ENCODE data around the gene VMP1. TPM values are rescaled to one million over a fixed set of nuclear protein-coding genes. Genes with fewer than 3 reads are reported as not detected.
"Not testable (repeated sequence)": the region's sequence is repeated elsewhere in the genome, so short reads cannot be mapped to it uniquely, and the experiment has no call there.

VMP1 gene
- total and polyA plus RNA-seq, 2 donors from 2014 or later = 96.4 to 338 TPM

GRCh38 chr17:59839651-59840328, 132.3 kb downstream of the VMP1 start:
- intact Hi-C loops (cut with DNase I) = no loop called here
- H3K27me3 ChIP-seq (ENCODE audit: control insufficient read depth, insufficient read depth, low read length) = no peaks in the 10 kb centered on the region
- peaks cover 0 to 24% (median 16%) of the 10 kb centered on the region in 3 donors for H3K36me3 ChIP-seq (ENCODE audit: control insufficient read depth in 2 of 3, insufficient read depth in 3 of 3, low read length in 3 of 3)
- peak overlapping the region; percentile 30 to 98 (median 91) for H3K4me3 ChIP-seq (ENCODE audit: low read length in 3 of 3)
- DNase-seq (peak in 1 of 5 donors; percentile 55), FAIRE-seq (no peak)
- no peak for TF ChIP-seq CTCF (IDR thresholded peaks at IDR 0.05; ENCODE audit: borderline replicate concordance, extremely low read depth, insufficient read depth)
- H3K27ac ChIP-seq (ENCODE audit: low read depth in 2 of 2, low read length in 2 of 2) = peak overlapping the region; percentile 97 to 99
- peak overlapping the region; percentile 12 to 99 (median 98) for H3K9ac ChIP-seq (ENCODE audit: low read length in 3 of 3)
- peaks cover 0 to 3% (median 0%) of the 10 kb centered on the region in 3 donors for H3K4me1 ChIP-seq (ENCODE audit: control insufficient read depth in 2 of 3, insufficient read depth in 2 of 3, low read depth in 1 of 3, low read length in 3 of 3)
- no peaks in the 10 kb centered on the region for H3K9me3 ChIP-seq (ENCODE audit: control insufficient read depth in 2 of 3, insufficient read depth in 1 of 3, low read length in 3 of 3)

- Histone ChIP-seq H3K27ac (ENCODE audit: low read depth in 2 of 2, low read length in 2 of 2) (peak overlapping the region; percentile 97 to 99), H3K27me3 (ENCODE audit: control insufficient read depth, insufficient read depth, low read length) (no peaks in the 10 kb centered on the region), H3K9me3 (ENCODE audit: control insufficient read depth in 2 of 3, insufficient read depth in 1 of 3, low read length in 3 of 3) (no peaks in the 10 kb centered on the region), H3K9ac (ENCODE audit: low read length in 3 of 3) (peak overlapping the region in 2 of 3 donors; percentile 98 to 99), H3K36me3 (ENCODE audit: control insufficient read depth in 2 of 3, insufficient read depth in 3 of 3, low read length in 3 of 3) (peaks cover 0 to 24% (median 16%) of the 10 kb centered on the region in 3 donors), H3K4me1 (ENCODE audit: control insufficient read depth in 2 of 3, insufficient read depth in 2 of 3, low read depth in 1 of 3, low read length in 3 of 3) (peaks cover 2 to 5% (median 4%) of the 10 kb centered on the region in 3 donors), H3K4me3 (ENCODE audit: low read length in 3 of 3) (peak overlapping the region; percentile 30 to 98 (median 91))
- DNase-seq (peak in 1 of 5 donors; percentile 25), FAIRE-seq (no peak)
- intact Hi-C loops (cut with DNase I) = no loop called here
- no peak for TF ChIP-seq CTCF (IDR thresholded peaks at IDR 0.05; ENCODE audit: borderline replicate concordance, extremely low read depth, insufficient read depth)
These were observed 133.1 kb downstream of the VMP1 start for GRCh38 chr17:59840329-59841090.

GRCh38 chr17:59841091-59841881, 133.8 kb downstream of the VMP1 start:
- H3K27me3 ChIP-seq (ENCODE audit: control insufficient read depth, insufficient read depth, low read length); H3K4me1 ChIP-seq (ENCODE audit: control insufficient read depth in 2 of 3, insufficient read depth in 2 of 3, low read depth in 1 of 3, low read length in 3 of 3); FAIRE-seq; intact Hi-C loops (cut with DNase I); DNase-seq; H3K9me3 ChIP-seq (ENCODE audit: control insufficient read depth in 2 of 3, insufficient read depth in 1 of 3, low read length in 3 of 3): not testable (repeated sequence)
- peak overlapping the region; percentile 97 to 99 for H3K27ac ChIP-seq (ENCODE audit: low read depth in 2 of 2, low read length in 2 of 2)
- H3K36me3 ChIP-seq (ENCODE audit: control insufficient read depth in 2 of 3, insufficient read depth in 3 of 3, low read length in 3 of 3) = peaks cover 0 to 24% (median 16%) of the 10 kb centered on the region in 3 donors
- H3K9ac ChIP-seq (ENCODE audit: low read length in 3 of 3) = peak overlapping the region in 2 of 3 donors; percentile 72 to 99
- H3K4me3 ChIP-seq (ENCODE audit: low read length in 3 of 3) = peak overlapping the region; percentile 41 to 98 (median 91)

- Histone ChIP-seq H3K36me3 (ENCODE audit: control insufficient read depth in 2 of 3, insufficient read depth in 3 of 3, low read length in 3 of 3) (peaks cover 0 to 24% (median 16%) of the 10 kb centered on the region in 3 donors), H3K27ac (ENCODE audit: low read depth in 2 of 2, low read length in 2 of 2) (peak overlapping the region in 1 of 2 donors; percentile 59), H3K4me3 (ENCODE audit: low read length in 3 of 3) (peak overlapping the region in 1 of 3 donors; percentile 48), H3K4me1 (ENCODE audit: control insufficient read depth in 2 of 3, insufficient read depth in 2 of 3, low read depth in 1 of 3, low read length in 3 of 3) (peaks cover 9 to 13% (median 11%) of the 10 kb centered on the region in 3 donors)
- H3K9me3 ChIP-seq (ENCODE audit: control insufficient read depth in 2 of 3, insufficient read depth in 1 of 3, low read length in 3 of 3); DNase-seq; H3K9ac ChIP-seq (ENCODE audit: low read length in 3 of 3); H3K27me3 ChIP-seq (ENCODE audit: control insufficient read depth, insufficient read depth, low read length); intact Hi-C loops (cut with DNase I); FAIRE-seq: not testable (repeated sequence)
These were observed 134.4 kb downstream of the VMP1 start for GRCh38 chr17:59841882-59842263.

Measured in kidney (tissue), 14 donors.